Fibroblast of skin of back (primary cell): ENCODE data around the gene SEC16B.

ENCODE experiments used
- DNase-seq: peaks from one replicate; pipeline ENCODE4 v3.0.0-alpha.2; 2013

Gene SEC16B

GRCh38 chr1:177941976-177942375 is 27.9 kb downstream of the SEC16B start:
- no peak for DNase-seq

- DNase-seq: no peak
These were observed 29.2 kb downstream of the SEC16B start for GRCh38 chr1:177940682-177941081.

DNA sequence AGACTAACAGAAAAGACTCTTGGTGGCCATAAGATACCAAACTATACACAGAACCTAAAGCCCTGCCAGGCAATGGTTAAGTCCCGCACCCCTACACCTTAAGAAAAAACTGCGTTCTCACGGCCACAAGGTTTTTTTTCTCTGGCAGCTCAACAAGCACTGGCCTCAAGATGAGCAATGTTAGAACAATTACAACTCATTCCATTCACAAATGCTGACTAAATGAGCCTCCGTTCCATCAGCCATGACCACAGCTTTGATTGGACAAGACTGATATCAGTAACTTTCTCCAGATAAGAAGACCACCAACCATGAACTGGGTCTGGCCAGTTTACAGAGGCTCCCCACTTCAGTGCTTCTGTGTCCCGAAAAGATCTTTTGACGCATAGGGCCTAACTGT is 31.9 kb downstream of the SEC16B start:
- DNase-seq: peak; percentile 52

- DNase-seq: no peak
These were observed 32.6 kb downstream of the SEC16B start for GRCh38 chr1:177937174-177937770.

DNA sequence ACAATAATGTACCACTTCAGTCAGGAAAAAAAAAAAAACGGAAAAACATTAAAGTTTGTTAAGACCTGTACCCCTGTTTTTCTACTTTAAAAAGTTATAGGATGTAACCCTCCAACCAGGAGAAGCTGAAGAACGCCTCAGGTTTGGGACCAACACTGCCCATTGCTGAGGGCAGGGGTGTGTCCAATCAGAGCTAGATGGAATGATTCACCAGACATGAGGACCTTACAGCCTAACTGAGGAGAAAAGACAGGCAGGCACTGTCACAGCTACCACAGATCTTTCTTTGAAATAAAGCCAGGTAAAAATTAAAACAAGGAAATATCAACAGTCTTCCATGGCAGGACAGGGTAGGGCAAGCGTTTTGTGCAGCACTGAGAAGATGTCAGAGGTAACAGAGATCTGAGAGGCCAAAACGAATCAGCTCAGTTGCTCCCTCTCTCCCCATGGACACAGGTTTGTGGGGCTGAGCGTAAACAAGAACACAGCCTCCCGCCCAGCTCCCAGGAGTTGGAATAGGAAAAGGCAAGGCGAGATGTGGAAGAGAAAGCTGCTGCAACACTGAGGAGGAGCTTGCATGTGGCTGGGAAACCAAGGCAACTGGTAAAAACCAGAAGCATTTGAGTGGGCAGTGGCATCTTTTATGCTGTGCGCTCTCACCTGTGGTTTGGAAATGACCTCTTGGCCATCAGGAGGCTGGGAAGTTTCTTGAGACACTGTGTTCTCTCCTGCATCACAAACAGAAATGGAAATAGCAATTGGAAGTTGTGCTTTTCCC is 34.0 kb downstream of the SEC16B start:
- DNase-seq: no peak

DNA sequence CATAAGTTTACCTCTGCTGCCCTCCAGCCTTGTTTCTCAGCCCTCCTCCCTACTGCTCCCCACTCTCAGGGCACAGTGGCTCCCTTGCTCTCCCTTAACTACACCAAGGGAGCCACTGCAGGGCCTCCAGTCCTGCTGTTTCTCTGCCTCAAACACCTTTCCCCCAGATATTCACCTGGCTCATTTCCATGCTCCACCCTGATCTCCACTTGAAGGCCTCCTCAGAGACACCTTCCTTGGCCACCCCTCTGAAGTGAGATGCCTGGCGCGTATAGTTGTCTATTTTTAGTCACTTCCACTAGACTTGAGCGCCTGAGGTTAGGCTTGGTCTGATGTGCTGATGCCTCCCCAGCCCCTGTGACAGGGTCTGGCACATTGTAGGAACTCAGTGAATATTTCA is 34.9 kb downstream of the SEC16B start:
- no peak for DNase-seq

GRCh38 chr1:177934461-177934860 is 35.4 kb downstream of the SEC16B start:
- no peak for DNase-seq

DNA sequence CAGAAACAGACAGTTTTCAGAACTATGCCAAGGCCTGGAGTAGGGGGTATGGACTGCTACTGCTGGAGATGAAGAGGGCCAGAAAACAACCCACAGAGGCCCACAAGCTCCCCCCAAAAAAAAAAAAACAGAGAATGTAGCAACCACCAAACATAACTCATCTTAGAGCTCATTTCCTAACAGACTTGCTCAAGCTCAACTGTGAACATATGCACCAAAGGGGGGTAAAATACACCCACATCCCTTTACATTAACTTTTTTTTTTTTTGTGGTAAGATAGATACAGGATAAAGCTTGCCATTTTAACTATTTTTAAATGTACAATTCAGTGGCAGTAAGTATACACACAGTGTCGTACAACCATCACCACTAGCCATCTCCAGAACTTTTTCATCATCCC is 36.0 kb downstream of the SEC16B start:
- DNase-seq: no peak

GRCh38 chr1:177932123-177932522 is 37.7 kb downstream of the SEC16B start:
- DNase-seq: no peak

DNA sequence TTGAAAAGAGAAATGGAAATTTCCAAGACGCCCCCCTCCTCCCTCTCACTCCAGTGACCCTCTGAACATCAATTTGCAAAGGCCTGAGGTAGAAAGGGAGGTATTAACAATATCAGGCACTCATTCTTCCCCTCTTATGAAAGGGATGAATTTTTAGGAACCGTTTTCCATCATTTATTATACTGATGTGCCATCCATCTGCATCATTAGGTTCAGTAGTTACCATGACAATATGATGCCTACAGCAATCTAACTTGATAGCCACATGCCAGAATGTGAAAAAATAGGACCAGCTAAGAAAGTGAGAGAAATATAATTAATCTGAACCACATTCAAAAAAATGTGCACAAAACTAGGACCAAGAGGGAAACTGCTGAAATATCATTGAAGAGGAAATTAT is 40.9 kb downstream of the SEC16B start:
- no peak for DNase-seq

- peak; percentile 20 for DNase-seq
These were observed 41.7 kb downstream of the SEC16B start for GRCh38 chr1:177928194-177928593.

- DNase-seq: peak; percentile 89
These were observed 42.7 kb downstream of the SEC16B start for GRCh38 chr1:177927021-177927596.

GRCh38 chr1:177926201-177926600 is 43.7 kb downstream of the SEC16B start:
- no peak for DNase-seq

DNA sequence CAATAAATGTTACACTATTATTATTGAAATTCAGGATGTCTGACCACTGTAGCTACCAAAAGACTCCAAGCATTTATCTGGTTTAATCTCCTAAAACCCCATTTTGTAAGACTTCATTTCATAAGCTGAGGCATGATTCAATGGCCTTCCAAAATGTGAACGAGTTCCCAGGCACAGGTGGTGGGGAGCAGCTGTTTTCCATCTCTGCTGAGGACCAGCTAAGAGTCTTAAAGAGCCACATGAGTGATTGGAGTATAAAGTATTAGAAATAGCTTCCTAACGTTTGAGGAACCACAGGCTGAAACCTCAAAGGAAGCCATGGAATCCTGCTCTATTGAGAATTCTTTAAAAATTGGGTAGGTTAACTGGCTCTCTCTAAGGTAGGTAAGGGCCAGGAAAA is 44.9 kb downstream of the SEC16B start:
- no peak for DNase-seq

DNA sequence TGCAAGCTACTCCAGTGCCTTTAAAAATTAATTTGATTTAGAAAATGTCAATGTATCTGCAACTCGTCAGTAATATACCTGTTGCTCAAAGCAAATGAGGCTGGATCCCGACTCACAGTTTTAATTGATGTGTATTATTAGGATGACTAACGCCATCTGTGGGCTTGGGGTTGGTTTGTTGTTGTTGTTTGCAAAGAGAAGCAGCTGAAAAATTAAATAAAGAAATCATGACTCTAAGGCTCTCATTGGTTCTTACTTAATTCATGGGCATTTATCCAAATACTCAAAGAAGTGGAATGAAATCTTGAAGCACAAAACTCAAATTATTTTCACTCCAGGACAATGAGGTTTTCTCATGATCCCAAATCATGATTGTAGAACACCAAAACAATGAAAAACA is 46.4 kb downstream of the SEC16B start:
- no peak for DNase-seq

- DNase-seq: no peak
These were observed 47.6 kb downstream of the SEC16B start for GRCh38 chr1:177922209-177922608.

GRCh38 chr1:177921590-177921989 is 48.3 kb downstream of the SEC16B start:
- DNase-seq: no peak

GRCh38 chr1:177920091-177920490 is 49.8 kb downstream of the SEC16B start:
- DNase-seq: no peak

DNA sequence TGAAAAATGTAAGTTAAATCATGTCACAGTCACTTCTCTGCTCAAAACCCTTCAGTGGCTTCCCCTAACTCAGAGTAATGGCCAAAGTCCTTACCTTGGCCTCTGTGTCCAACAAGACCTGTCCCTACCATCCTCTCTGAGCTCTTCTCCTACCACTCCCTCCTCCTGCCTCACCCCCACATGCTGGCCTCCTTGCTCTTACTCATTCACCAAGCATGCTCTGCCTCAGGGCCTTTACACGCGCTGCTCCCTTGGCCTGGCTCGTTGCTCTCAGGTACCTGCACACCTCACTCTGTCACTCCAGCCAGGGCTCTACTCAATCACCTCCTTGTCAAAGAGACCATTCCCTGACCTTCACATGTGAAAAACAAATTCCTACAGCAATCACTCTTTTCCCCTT is 54.2 kb downstream of the SEC16B start:
- DNase-seq: no peak

DNA sequence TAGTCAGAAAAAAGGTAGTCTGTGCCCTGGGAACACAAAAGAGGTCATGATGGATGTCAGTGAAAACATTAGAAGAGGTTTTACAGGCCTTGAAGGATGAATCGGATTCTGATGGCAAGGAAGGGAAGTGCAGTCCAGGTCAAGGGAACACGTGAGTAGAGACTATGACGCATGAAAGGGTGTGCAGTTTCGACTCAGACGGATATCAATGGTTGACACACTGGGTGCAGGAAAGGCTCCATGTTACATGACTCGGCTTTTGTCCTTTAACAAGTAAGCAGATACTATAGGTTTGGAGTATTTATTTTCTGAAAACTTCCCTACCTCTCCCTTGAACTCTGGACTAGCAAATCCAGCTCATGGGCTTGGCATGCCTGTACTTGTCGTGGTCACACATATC is 55.3 kb downstream of the SEC16B start:
- DNase-seq: no peak

- peak; percentile 8 for DNase-seq
These were observed 55.9 kb downstream of the SEC16B start for GRCh38 chr1:177913762-177914540.

- DNase-seq: no peak
These were observed 56.9 kb downstream of the SEC16B start for GRCh38 chr1:177912991-177913390.

DNA sequence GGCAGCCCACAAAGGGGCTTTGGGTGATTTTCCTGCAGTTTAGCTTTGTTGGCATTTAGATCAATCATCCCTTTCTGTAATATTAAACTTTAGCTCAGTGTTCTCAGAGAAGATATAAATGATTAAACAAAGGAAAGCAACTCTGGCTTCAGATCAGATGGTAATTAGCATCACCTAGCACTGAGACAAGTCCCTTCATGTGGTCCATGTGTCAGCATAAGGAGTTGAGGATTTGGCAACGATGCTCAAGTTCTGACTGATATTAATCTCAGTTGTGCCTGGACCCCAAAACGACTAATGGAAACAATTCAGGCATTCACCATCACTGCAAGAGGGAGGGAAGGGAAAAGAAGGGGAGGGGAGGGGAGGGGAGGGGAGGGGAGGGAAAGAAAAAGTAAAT is 60.4 kb downstream of the SEC16B start:
- no peak for DNase-seq
